NCI-H187 treated with DMSO at 0.1 percent for 48 hours (cell line): Measurements from ENCODE around the gene LTF.
"Not testable (repeated sequence)": the region's sequence is repeated elsewhere in the genome, so short reads cannot be mapped to it uniquely, and the experiment has no call there.

Experiments
- DNase-seq: peaks from one replicate; lab custom pipeline; 2025; lab: John Stamatoyannopoulos, UW

LTF gene

DNA sequence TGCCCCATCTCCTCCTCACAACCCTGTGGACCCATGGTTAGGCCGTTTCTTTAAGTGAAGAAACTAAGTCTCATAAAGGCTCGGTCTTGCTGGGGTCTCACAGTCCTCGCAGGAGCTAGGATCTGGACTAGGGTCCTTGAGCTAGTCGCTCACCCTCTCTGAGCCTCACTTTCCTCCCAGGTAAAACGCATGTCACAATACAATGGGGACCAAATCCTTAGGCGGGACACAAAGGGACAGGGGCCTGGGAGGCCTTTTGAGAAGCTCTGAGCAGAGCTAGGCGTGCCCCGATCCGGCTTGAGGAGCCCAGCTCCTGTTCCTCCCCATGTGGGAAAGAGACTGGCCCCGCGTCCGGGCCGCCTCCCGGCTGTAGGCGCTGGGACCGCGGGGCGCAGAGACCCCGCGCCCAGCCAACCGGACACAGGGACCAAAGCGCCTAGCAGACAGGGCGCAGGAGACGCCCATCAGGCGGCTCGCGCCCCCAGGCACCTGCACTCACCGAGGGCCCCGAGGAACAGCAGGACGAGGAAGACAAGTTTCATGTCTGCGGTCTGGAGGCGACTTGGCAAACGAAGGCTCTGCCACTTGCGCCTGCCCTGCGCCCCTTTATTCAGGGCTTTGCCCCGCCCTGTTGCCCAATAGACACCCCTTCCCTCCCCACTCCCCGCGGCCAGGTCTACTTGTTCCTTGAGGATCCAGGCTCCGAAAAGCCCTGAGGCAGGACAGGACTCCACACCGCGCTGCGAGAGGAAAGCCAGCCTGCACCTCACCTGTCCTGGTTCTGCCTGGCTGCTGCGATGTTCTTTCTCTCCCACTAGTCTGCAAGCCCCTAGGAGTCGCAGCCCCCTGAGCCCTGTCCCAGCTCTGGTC is at the start of gene LTF:
Gene LTF, minus strand, starts transcription at position 580 of the 870 bp plus-strand sequence. Its CDS starts 38 bp downstream, at position 542.
- no peak for DNase-seq

DNA sequence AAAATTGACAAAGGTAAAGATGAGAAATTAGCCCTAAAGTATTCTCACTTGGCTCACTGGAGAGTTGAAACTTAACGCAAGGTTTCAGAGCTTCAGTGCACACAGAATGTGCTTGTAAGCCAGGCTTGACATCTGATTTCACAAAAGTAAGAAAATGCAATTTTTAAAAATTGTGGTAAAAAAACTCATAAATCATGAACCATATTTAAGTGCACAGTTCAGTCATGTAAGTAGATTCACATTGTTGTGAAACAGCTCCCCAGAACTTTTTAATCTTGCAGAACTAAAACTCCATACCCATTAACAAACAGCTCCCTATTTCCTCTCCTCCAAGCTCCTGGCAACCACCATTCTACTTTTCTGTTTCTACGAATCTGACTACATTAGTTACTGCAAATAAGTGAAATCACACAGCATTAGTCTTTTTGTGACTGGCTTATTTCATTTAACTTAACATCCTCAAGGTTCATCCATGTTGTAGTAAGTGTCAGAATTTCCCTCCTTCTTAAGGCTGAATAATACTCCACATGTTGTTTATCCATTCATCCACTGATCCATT is 47.6 kb upstream of the LTF start:
- DNase-seq, result no peak

DNA sequence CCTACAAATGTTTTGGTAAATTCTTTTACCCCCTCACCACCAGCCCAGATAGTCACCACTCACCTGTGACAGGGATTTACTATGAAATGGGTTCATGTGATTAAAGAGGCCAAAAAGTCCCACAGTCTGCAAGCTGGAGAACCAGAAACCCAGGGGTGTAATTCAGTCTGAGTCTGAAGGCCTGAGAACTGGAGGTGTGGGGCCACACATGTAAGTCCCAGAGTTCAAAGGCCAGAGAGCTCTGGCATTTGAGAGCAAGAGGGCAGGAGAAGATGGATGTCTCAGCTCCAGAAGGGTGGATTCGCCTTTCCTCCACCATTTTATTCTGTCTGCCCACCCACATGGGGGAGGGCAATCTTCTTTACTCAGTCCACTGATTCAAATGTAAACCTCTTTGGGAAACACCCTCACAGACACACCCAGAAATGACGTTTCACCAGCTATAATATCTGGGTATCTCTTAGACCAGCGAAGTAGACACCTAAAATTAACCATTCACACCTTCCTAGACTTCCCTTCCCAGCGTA is 45.0 kb upstream of the LTF start:
- DNase-seq, result no peak

DNA sequence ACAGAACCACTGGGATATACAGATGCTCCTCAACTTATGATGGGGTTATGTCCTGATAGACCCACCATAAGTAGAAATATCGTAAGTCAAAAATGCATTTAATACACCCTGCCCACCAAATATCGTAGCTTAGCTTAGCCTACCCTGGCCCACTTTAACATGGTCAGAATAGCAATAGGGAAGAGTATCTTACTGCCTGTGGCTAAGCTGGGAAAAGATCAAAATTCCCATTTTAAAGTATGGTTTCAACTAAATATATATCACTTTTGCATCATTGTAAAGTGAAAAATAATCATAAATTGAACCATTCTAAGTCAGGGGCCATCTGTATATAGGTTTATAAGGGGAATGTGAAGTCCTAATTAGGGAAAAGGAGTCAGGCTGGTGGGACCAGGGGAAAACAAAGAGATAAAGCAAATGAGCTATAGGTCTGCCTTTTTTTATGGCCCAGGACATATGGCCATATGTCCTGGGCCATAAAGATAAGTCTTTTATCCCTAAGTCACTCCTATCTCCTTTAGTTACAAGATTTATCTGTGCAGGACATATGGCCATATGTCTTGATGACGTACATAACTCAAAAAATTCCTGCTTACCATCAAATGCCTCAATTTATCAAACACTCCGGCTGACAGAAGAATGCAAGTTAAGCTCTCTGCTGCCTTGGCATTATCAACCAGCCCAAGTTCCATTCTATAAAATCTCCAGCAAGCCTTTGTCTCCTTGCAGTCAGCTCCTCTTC is 44.3 kb upstream of the LTF start:
- DNase-seq, result no peak

DNA sequence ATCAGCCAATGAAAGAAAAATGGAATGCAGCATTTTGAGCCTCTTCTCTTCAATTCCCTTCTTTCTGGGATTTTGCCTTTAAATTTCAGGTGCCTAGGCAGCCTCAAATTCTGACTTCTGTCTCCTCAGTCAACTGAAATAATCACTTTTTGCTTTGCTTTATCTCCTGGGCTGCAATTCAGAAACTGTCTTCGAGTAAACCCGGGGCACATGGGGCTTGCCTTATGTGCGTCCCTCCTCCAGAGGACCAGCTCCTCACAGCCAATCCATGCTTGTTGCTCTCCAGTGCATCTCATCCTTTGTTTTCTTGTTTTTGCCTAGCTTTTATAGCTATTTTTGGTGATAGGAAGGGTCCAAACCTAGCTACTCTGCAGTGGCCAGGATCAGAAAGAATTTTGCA is 41.8 kb upstream of the LTF start:
- no peak for DNase-seq

DNA sequence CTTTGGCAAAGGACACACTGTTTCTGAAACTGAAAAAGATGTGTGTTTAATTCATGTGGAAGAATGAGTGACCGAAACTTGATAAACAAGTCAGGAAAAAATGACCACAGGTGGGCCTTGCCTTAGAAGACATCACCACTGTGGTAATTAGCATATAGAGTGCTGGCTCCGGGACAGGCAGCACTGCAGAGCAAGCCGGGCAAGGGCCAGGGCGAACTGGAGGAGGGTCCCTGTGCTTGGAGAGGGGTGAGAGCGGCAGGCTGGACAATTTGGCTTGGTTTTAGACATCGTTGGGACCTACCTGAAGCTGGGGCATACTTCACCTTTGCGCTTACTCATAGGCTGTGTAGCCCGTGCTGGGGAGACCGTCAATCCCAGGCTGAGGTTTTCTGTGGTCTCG is 41.2 kb upstream of the LTF start:
- no peak for DNase-seq

DNA sequence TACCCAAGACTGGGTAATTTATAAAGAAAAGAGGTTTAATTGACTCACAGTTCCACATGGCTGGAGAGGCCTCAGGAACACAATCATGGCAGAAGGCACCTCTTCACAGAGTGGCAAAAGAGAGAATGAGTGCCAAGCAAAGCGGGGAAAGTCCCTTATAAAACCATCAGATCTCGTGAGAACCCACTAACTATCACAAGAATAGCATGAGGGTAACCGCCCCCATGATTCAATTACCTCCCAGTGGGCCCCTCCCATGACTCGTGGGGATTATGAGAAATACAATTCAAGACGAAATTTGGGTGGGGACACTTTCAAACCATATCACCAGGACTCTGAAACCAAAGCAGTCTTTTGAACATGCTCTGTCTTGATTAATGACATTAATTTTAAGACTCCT is 40.1 kb upstream of the LTF start:
- no peak for DNase-seq

DNA sequence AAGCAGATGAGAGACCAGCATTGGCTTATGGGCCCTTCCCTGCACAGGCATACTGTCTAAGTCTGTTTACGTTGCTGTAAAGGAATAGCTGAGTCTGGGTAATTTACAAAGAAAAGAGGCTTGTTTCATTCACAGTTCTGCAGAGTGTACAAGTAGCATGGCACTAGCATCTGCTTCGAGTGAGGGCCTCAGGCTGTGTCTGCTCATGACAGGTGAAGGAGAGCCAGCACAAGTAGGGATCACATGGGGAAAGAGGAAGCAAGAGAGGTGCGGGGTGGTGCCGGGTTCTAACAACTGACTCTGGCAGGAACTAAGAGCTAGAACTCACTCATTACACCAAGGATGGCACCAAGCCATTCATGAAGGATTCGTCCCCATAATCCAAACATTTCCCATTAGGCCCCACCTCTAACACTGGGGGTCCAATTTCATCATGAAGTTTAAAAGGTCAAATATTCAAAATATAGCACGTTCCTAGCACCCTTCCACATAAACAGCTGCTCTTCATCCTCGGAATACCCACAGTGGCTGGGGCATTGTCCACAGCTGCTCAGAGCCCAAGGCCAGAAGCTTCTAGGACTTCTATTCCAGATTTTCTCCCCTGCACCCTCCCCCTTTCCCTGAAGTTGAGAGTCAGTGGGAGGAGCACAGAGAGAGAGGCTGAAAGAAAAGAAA is 38.6 kb upstream of the LTF start:
- no peak for DNase-seq

DNA sequence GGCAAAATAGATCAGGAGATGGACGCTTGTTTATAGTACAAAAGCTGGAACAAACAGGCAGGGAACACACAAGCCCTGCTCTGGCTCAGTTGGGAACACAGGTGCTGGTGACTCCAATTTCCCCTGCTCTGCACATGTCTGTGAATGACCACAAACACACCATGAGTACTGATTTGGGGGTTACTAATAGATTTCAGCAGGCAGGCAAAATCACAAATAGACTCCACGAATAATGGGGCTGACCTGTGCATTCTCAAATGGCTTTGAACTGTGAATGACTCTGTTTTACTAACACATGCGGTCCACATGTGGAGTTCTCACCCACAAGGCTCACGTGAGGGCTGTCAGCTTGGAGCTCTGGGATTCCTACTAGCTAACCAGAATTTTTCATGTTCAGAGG is 37.0 kb upstream of the LTF start:
- DNase-seq, result no peak

DNA sequence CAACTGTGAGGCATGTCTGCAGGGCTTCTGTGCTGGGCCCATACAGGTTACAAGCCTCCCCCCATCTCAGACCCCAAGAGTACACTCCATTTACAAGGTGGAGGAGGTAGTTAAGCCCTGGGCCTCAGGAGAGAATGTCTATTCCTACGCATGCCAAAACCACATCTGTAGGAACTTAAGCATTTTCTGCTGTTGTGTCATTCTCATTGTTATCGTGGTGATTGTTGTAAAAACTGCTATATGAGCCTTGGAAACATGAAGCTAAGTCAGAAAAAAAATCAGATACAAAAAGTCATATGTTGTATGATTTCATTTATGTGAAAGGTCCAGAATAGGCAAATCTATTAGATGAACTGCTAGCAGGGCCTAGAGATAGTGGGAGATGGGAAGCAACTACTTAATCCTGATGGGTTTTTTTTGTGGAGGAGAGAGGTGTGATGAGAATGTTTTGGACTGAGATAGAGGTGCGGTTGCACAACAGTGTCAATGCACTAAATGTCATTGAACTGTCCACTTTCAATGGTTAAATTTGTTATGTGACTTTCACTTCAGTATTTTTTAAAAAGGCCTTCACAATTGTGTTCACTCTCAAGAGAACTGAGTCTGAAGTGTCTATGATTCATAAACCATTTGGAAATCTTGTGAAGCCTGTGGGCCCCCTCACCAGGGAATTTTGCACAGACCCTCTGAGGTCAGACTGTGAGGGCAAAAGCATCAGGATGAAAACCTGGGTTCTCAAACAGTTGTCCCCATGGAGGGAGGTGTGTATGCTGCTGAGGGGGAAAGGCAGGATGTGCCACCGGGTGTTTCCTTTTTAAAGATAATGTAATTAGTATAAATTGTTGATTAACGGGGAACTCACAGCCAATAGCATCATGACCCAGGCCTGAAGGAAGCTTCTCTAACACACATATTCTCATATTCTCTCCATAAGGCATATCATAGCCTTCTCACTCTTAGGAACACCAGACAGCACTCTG is 36.2 kb upstream of the LTF start:
- DNase-seq, result no peak

DNA sequence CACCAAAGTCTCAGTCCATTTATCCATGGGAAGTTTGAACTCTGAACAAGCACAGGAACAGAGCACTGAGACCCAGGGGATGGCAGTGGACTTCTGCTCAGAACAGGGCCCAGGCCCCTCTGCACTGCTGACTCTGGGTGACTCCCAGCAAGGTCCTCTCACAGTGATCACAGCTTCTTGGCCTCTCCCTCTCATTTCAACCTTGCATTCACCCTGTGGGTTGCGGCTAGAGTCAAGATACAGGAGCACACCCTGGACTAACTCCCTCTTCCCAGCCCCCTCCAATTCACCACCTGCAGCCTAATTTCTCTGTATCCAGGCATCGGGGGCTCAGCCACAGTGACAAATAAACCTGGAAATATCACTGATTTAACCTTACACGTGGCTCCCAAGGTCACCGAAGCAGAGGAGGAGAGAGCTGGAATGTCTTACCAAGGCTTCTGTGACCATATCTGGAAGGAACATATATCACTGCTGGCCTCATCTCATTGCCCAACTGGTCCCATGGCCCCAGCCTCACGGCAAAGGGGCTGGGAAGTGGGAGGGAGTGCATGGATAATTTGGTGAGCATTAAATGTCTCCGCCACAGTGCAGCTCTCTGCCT is 34.3 kb upstream of the LTF start:
- no peak for DNase-seq

DNA sequence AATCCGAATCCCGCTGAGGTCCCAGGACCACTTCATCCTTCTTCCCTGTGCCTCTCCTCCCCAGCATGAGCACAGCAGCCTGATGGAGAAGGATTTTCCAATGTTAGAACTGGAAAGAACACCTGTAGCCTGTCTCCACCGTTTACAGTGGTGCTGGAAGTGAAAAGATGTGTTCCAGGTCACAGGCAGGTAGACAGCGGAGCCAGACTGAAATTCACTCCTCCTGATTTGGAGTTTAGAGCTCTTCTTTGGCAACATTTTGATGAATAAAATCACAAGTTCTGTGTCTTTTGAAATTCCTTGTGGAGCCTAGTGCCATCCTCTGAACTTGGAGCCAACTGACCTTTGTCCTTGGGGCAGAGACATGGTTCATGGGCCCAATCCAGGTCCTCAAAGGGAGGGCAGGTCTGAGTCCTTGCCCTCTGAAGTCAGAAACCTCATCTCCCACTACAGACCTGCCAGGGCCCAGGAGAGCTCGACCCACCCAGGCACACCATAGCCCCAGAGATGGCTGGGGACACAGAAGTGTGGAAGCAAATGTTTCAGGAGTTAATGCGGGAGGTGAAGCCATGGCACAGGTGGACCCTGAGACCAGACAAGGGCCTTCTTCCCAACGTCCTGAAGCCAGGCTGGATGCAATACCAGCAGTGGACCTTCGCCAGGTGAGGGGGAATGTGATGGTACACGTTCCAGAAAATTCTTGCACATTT is 33.0 kb upstream of the LTF start, which contains the start of gene RTP3:
Gene RTP3, plus strand, starts transcription at position 421 of the 710 bp plus-strand sequence. Its CDS starts 87 bp downstream, at position 508.
- DNase-seq, result no peak

DNA sequence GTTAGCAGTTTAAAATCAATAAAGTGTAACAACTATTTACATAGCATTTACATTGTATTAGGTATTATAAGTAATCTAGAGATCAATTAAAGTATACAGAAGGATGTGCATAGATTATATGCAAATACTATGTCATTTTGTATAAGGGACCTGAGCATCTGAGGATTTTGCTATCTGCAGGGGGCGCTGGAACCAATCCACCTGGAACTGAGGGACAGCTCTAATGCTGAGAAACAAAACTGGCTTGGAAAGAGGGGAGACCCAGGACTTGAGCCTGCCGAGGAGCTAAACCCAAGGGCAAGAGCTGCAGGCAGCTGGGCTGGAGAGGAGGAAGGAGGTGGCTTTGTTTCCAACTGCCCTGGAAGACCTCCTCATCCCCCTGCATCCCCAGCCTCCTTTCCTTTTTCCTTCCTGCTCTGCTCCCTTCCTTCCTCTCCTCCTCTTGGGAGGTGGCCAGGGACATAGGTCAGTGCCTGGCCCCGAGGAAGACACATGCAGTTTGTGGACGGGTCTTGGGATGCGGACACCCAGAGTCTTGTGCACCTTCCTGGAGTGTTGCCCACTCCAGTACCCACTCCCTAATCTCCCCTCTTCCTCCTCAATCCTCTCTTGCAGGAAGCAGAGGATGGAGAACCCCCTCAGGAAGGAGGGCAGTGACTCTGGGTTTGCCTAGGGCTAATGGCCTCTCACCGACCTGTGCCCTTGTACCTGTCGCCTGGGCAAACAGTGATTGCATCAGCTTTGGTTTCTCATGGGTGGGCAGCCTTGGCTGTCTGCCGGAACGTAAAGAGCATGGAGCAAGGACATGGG is 32.2 kb upstream of the LTF start:
- DNase-seq, result no peak

DNA sequence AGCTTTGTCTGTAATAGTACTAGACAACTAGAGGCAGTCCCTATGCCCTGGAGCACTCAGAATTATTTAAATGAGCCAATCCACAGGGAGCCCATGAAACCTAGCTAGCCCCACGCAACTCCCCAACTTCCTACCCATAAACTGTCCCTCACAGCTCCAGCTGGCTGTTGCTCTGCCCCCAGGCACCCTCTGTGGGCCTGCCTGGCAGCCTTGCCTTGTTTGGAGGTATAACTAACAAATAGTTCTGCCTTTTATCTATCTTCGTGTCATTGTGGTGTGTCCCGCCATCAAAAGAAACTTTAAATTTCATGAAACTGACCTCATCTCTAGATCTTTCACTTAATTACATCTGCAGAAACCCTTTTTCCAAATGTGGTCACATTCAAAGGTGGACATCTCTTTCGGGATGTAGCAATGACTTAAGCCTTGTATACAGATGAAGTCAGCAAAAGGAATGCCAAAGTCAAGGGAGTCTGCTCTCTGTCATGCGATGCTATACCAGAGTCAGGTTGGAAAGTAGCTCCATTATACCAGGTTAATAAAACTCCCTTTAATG is 31.3 kb upstream of the LTF start:
- no peak for DNase-seq

DNA sequence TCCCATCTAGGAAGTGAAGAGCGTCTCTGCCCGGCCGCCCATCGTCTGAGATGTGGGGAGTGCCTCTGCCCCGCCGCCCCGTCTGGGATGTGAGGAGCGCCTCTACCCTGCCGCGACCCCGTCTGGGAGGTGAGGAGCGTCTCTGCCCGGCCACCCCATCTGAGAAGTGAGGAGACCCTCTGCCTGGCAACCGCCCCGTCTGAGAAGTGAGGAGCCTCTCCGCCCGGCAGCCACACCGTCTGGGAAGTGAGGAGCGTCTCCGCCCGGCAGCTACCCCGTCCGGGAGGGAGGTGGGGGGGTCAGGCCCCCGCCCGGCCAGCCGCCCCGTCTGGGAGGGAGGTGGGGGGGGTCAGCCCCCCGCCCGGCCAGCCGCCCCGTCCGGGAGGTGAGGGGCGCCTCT is 29.8 kb upstream of the LTF start:
- DNase-seq, result not testable (repeated sequence)

DNA sequence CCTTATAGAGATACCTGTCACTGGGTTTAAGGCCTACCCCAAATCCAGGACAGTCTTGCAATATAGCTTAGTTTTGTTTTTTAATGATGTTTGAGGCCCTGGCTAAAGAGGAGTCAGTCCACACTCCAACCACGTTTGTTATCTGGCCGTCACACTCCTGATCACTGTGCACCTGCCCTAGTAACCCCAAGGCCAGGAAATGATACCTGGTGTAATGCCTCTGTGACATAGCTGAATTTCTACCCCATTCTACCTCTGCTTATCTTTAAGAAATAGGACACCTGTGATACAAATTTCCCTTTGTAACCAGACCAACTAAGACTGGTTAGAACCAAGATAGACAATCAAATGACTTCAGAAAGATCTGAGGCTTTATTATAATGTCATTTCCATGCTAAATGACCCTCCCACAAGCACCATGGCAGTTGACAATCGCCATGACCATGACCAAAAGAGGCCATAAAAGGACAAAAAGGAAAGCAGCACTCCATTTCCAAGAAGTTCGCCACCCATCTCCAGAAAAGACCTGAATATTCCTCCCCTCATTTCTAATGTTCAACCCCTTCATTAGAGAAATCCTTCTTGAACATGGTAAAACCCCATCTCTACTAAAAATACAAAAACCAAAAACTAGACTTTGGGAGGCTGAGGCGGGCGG is 28.3 kb upstream of the LTF start:
- no peak for DNase-seq

DNA sequence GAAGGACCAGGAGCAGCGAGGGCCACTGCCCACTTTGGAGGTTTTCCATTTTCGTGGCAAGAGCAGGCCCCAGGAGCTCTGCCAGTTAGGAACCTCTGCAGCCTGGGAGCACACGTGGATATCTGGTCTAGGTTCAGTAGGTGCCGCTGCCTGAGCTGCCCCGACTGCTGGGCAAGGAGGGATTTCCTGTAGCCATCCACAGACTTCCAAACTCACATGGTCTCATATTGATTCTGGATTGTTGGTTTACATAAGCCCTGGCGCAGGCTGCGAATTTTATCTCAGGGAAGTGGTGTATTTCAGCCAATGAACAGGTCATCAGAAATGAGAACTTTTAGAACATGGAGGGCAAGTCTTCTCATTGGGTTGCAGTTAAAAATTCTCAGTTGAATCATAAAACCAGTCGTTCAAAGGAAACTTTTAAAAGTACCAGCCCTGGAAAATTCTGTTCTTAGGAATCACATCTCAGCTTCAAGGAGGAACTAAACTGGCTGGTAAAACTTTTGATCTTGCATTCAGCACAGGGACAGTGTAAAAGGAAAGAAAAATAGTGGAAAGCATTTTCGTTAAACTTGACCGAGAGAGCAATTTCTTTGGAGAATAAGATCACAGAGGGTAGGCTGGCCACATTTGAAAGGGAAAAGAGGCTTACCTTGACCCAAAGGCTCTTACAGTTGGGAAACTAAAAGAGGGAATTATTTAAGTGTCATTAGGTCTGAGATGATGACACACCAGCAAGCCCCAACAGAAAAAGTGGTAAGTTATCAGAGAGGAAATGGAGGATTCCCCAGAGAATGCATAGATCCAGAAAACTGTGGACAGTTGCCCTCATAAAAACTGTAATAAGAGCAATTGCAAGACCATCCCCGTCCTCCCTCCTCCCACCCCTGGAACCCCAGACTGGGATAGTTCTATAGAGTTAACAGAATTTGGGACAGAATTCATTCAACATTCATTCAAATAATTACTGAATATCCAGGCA is 26.7 kb upstream of the LTF start:
- DNase-seq, result no peak
